RPMI8226 (cell line): ENCODE results near the gene SLC5A6.
A peak's percentile ranks its signal among the peaks of the same experiment; 100 is the strongest.

ENCODE experiments used
- DNase-seq: peaks from one replicate; pipeline ENCODE4 v3.0.0-alpha.2; 2015

SLC5A6 gene

GRCh38 chr2:27236136-27236535 lies 24.1 kb upstream of the SLC5A6 start:
- DNase-seq, result no peak

GRCh38 chr2:27233341-27233740 lies 21.3 kb upstream of the SLC5A6 start:
- DNase-seq, result no peak

- no peak for DNase-seq
These were observed 19.9 kb upstream of the SLC5A6 start for GRCh38 chr2:27231921-27232320.

- no peak for DNase-seq
These were observed 15.4 kb upstream of the SLC5A6 start for GRCh38 chr2:27227501-27227900.

- no peak for DNase-seq
These were observed 13.5 kb upstream of the SLC5A6 start for GRCh38 chr2:27225526-27225925.

GRCh38 chr2:27223416-27223815 lies 11.3 kb upstream of the SLC5A6 start:
- no peak for DNase-seq

- DNase-seq, result no peak
These were observed 10.3 kb upstream of the SLC5A6 start for GRCh38 chr2:27222407-27222806.

- no peak for DNase-seq
These were observed 9.1 kb upstream of the SLC5A6 start for GRCh38 chr2:27221166-27221565.

- no peak for DNase-seq
These were observed 8.0 kb upstream of the SLC5A6 start for GRCh38 chr2:27220091-27220490.

GRCh38 chr2:27219091-27219490 lies 7.0 kb upstream of the SLC5A6 start:
- no peak for DNase-seq

GRCh38 chr2:27218614-27219013 lies 6.5 kb upstream of the SLC5A6 start:
- no peak for DNase-seq

GRCh38 chr2:27217173-27218121 lies 5.4 kb upstream of the SLC5A6 start, which contains the start of gene CAD:
Gene CAD, plus strand, starts transcription at chr2:27217369. Its CDS starts 183 bp downstream, at chr2:27217552.
- DNase-seq, result peak; percentile 94

- no peak for DNase-seq
These were observed 4.5 kb upstream of the SLC5A6 start for GRCh38 chr2:27216416-27217137.

- no peak for DNase-seq
These were observed 2.9 kb upstream of the SLC5A6 start for GRCh38 chr2:27214941-27215340.

- DNase-seq, result peak; percentile 40
These were observed 781 bp upstream of the SLC5A6 start for GRCh38 chr2:27212626-27213471.

- DNase-seq, result peak; percentile 11
These were observed 676 bp downstream of the SLC5A6 start for GRCh38 chr2:27211241-27211942.

- DNase-seq, result no peak
These were observed 2.3 kb downstream of the SLC5A6 start for GRCh38 chr2:27209621-27210401.

- DNase-seq, result no peak
These were observed 3.5 kb downstream of the SLC5A6 start for GRCh38 chr2:27208486-27209050.

GRCh38 chr2:27206346-27206745 lies 5.7 kb downstream of the SLC5A6 start:
- no peak for DNase-seq

- no peak for DNase-seq
These were observed 6.9 kb downstream of the SLC5A6 start for GRCh38 chr2:27205206-27205605.

- DNase-seq, result no peak
These were observed 7.5 kb downstream of the SLC5A6 start for GRCh38 chr2:27204566-27204965.
